IPS-11a (cell line): ENCODE results near the gene B3GALT5.
"Not testable (repeated sequence)": the region's sequence is repeated elsewhere in the genome, so short reads cannot be mapped to it uniquely, and the experiment has no call there.

Source experiments
- H3K4me3 ChIP-seq: one replicate; pipeline ENCODE4 v1.5.1; 2013; ENCODE audit warnings: low read depth, low read length, control low read depth

Gene B3GALT5

DNA sequence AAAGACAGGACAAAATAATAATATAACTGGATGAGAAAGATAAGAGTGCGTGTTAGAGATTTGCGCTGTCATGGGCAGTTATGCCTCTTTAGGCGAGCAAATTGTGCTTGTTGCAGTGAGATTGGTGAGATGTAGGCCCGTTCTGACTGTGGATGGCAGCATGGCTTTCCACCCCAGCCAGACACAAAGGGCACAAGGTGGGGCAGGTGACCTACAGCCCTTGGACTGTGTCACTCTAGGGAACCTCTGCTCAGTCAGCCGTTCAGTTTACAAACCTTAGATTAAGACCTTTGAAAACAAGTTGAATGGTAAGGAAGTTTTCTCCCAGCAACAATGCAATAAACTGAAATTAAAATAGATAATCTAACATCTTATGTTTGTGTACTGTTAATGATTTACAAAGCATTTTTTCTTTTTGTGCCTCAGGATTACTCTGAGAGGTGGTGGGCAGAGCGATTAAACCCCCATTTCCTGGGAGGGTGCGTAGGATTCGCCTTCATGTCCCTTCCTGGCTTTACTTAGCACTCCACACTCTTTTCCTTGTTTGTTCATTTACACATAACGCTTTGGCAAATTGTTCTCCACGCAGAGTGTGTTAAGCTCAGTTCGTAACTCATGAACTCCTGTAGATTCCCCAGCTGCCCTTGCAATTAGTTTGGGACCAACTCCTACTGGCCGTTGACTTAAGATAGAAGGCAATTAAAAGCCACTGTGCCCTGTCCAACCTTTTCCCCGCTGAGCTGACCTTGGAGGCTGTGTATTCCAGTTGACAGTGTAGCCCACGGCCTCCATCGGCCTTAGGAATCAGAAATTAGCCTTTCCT, 74.1 kb downstream of the B3GALT5 start:
- no peak overlapping the region for H3K4me3 ChIP-seq

- no peak overlapping the region for H3K4me3 ChIP-seq
Measured at GRCh38 chr21:39688010-39688409, 75.3 kb downstream of the B3GALT5 start.

GRCh38 chr21:39689860-39690259, 77.1 kb downstream of the B3GALT5 start:
- not testable (repeated sequence) for H3K4me3 ChIP-seq

- no peak overlapping the region for H3K4me3 ChIP-seq
Measured at GRCh38 chr21:39690454-39690853, 77.7 kb downstream of the B3GALT5 start.

GRCh38 chr21:39694750-39695149, 82.0 kb downstream of the B3GALT5 start:
- no peak overlapping the region for H3K4me3 ChIP-seq

- H3K4me3 ChIP-seq = no peak overlapping the region
Measured at GRCh38 chr21:39696196-39696595, 83.5 kb downstream of the B3GALT5 start.

GRCh38 chr21:39696618-39697017, 83.9 kb downstream of the B3GALT5 start:
- H3K4me3 ChIP-seq = no peak overlapping the region

GRCh38 chr21:39700318-39700717, 87.6 kb downstream of the B3GALT5 start:
- H3K4me3 ChIP-seq = no peak overlapping the region

DNA sequence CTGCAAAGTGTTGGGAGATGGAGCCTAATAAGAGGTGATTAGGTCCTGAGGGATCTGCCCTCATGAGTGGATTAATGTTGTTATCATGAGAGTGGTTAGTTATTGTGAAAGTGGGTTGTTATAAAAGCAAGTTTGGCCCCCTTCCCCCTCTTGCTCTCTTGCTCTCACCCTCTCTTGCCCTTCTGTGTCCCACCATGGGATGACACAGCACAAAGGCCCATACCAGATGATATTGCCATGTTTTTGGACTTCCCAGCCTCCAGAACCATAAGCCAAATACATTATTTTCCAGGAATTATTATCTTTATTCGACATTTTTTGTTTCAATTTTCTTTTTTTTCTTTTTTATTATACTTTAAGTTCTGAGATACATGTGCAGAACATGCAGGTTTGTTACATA, 90.8 kb downstream of the B3GALT5 start:
- no peak overlapping the region for H3K4me3 ChIP-seq

- no peak overlapping the region for H3K4me3 ChIP-seq
Measured at GRCh38 chr21:39705849-39706248, 93.1 kb downstream of the B3GALT5 start.

GRCh38 chr21:39707316-39707715, 94.6 kb downstream of the B3GALT5 start:
- no peak overlapping the region for H3K4me3 ChIP-seq

GRCh38 chr21:39710866-39711265, 98.1 kb downstream of the B3GALT5 start:
- H3K4me3 ChIP-seq = no peak overlapping the region

GRCh38 chr21:39712273-39712672, 99.5 kb downstream of the B3GALT5 start:
- H3K4me3 ChIP-seq = no peak overlapping the region

DNA sequence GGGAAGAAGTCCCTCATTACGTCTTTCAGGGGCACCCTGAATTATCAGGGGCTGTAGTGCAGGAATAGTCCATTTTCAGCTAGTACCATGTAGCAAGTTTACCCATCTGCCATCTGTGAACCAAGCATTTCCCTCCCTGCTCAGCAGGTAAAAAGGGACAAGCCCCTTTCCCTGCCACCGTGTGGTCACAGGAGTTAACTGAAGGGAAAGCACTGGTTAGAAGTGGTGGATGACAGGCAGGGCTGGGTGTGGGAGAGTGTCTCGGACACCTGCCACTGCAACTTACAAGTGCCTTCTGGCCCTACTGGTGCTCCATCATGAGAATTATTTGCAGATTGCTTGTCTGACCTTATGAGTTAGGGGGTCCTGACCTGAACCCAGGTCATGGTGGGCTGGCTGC, 100.2 kb downstream of the B3GALT5 start:
- no peak overlapping the region for H3K4me3 ChIP-seq

- no peak overlapping the region for H3K4me3 ChIP-seq
Measured at GRCh38 chr21:39713905-39714304, 101.2 kb downstream of the B3GALT5 start.

GRCh38 chr21:39714331-39714730, 101.6 kb downstream of the B3GALT5 start:
- H3K4me3 ChIP-seq = no peak overlapping the region

- H3K4me3 ChIP-seq = no peak overlapping the region
Measured at GRCh38 chr21:39715804-39716397, 103.2 kb downstream of the B3GALT5 start.

DNA sequence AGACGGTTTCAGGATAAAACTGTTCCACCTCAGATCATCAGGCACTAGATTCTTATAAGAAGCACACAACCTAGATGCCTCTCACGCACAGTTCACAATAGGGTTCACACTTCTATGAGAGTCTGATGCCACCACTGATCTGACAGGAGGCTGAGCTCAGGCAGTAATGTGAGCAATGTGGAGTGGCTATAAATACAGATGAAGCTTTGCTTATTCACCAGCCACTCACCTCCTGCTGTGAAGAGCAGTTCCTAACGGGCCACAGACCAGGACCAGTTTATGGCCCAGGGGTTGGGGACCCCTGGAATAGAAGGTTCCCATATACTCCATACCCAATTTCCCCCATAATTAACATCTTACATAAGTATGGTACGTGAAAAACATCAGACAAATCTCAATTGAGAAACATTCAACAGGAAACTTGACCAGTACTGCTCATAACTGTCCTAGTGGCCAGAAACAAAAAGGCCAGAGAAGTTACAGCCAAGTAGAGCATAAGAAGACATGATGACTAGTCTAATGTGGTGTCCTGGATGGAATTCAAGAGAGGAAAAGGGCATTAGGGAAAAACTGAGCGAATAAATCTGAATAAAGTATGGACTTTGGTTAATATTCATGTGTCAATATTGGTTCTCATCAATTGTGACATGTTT, 107.5 kb downstream of the B3GALT5 start:
- no peak overlapping the region for H3K4me3 ChIP-seq

GRCh38 chr21:39721885-39722284, 109.1 kb downstream of the B3GALT5 start:
- no peak overlapping the region for H3K4me3 ChIP-seq
